ENCODE data around the gene GTF3C1.
A peak's percentile ranks its signal among the peaks of the same experiment; 100 is the strongest.

The GTF3C1 gene

DNA sequence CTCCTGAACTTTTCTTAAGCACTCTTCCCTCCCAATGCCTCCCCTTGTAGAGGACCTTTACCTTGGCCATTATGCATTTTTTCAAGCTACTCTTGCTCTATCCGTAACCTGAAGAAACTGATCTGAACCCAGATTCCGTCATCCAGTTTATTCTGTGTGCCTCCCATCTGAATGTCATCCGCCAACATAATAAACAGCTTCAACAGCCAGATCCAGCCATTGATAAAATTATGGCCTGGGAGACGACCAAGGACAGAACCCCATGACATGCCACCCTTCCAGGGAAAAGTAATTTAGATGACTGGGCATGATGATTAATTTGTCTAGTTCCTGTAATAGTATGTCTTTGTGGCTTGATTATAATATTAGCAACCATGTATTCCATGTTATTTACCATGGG is 42.1 kb upstream of the GTF3C1 start:
- TF ChIP-seq ZFX (IDR thresholded peaks at IDR 0.05) = no peak
- TF ChIP-seq, protein P1, sequence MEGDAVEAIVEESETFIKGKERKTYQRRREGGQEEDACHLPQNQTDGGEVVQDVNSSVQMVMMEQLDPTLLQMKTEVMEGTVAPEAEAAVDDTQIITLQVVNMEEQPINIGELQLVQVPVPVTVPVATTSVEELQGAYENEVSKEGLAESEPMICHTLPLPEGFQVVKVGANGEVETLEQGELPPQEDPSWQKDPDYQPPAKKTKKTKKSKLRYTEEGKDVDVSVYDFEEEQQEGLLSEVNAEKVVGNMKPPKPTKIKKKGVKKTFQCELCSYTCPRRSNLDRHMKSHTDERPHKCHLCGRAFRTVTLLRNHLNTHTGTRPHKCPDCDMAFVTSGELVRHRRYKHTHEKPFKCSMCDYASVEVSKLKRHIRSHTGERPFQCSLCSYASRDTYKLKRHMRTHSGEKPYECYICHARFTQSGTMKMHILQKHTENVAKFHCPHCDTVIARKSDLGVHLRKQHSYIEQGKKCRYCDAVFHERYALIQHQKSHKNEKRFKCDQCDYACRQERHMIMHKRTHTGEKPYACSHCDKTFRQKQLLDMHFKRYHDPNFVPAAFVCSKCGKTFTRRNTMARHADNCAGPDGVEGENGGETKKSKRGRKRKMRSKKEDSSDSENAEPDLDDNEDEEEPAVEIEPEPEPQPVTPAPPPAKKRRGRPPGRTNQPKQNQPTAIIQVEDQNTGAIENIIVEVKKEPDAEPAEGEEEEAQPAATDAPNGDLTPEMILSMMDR (conservative IDR thresholded peaks at IDR 0.05) = no peak
- H3K27ac ChIP-seq = no peak overlapping the region

DNA sequence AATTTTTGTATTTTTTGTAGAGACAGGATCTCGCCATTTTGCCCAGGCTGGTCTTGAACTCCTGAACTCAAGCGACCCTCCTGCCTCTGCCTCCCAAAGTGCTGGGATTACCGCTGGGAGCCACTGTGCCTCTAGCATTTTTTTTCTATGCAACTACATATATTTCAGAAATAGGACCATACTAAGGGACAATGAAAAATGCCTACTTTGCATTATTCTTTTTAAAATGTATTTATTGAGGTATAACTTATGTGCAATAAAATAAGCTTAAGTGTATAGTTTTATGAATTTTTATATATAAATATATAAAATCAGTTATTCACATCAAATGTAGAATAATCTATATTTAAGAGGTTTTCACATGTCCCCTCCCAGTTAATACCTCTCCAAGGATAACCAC is 38.3 kb upstream of the GTF3C1 start:
- no peak overlapping the region for H3K27ac ChIP-seq
- TF ChIP-seq ZFX (IDR thresholded peaks at IDR 0.05) = no peak
- TF ChIP-seq, protein P1 (conservative IDR thresholded peaks at IDR 0.05) = no peak

DNA sequence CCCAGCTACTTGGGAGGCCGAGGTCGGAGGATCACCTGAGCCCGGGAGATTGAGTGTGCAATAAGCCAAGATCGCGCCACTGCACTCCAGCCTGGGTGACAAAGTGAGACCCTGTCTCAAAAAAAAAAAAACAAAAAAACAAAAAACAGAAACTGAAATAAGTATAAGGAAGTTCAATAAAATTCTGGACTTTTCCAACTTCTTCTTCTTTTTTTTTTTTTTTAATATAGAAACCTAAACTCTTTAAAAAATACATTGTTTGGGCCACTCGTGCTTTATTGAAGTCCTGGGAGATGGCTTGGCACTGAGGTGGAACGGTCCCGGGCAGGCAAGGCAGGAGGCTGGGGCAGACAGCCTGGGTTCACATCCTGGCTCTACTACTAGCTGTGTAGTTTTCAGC is 37.0 kb upstream of the GTF3C1 start:
- H3K27ac ChIP-seq = no peak overlapping the region
- TF ChIP-seq ZFX (IDR thresholded peaks at IDR 0.05) = no peak
- TF ChIP-seq, protein P1 (conservative IDR thresholded peaks at IDR 0.05) = no peak

DNA sequence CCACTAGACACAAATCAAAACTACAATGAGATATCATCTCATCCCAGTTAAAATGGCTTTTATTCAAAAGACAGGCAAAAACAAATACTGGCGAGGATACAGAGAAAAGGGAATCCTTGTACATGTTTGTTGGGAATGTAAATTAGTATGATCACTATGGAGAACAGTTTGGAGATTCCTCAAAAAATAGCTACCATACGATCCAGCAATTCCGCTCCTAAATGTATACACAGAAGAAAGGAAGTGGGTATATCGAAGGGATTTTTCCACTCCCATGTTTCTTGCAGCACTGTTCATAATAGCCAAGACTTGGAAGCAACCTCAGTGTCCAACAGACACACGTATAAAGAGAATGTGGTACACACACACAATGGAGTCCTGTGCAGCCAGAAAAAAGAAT is 35.5 kb upstream of the GTF3C1 start:
- H3K27ac ChIP-seq = peak overlapping the region; percentile 47; the same call in 1 of the 2 replicates
- TF ChIP-seq ZFX (IDR thresholded peaks at IDR 0.05) = no peak
- TF ChIP-seq, protein P1 (conservative IDR thresholded peaks at IDR 0.05) = no peak

DNA sequence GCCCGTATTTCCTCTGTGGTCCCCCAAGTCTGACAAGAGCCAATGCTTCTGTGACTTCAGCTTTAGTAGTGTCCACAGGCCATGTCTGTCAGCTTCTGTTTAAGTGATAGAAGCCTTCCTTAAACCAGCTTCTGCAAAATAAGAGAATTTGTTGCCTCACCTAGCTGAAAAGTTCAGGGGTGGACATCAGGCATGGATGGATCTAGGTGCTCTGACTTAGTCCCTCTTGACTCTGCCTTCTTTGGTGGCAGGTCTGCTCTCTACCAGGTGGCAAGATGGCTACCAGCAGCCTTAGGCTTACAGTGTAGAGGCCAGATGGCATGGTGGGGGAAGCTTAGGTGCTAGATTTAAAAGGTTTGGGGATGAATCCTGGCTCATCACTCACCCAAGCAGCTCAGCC is 33.9 kb upstream of the GTF3C1 start:
- peak overlapping the region; percentile 17; the same call in 1 of the 2 replicates for H3K27ac ChIP-seq
- TF ChIP-seq, protein P1 (conservative IDR thresholded peaks at IDR 0.05) = no peak
- no peak for TF ChIP-seq ZFX (IDR thresholded peaks at IDR 0.05)

DNA sequence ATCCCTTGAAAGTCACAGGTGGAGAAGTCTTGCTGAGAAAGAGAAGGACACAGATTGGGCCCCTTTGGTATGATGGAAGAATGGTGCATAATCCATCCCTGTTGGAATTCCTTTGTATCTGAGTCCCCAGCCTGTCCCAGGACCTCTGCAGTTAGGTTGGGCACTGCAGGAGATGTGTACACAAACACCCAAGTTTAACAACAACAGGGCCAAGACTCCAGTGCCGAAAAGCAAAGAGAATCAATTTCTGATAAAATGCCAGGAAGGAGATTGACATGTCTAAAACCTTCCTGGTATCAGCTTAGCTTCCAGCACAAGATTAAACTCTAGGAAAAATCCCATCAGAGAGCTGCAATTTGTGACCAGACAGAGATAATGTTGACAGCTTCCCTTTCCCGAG is 33.2 kb upstream of the GTF3C1 start:
- no peak overlapping the region for H3K27ac ChIP-seq
- no peak for TF ChIP-seq ZFX (IDR thresholded peaks at IDR 0.05)
- TF ChIP-seq, protein P1 (conservative IDR thresholded peaks at IDR 0.05) = no peak

DNA sequence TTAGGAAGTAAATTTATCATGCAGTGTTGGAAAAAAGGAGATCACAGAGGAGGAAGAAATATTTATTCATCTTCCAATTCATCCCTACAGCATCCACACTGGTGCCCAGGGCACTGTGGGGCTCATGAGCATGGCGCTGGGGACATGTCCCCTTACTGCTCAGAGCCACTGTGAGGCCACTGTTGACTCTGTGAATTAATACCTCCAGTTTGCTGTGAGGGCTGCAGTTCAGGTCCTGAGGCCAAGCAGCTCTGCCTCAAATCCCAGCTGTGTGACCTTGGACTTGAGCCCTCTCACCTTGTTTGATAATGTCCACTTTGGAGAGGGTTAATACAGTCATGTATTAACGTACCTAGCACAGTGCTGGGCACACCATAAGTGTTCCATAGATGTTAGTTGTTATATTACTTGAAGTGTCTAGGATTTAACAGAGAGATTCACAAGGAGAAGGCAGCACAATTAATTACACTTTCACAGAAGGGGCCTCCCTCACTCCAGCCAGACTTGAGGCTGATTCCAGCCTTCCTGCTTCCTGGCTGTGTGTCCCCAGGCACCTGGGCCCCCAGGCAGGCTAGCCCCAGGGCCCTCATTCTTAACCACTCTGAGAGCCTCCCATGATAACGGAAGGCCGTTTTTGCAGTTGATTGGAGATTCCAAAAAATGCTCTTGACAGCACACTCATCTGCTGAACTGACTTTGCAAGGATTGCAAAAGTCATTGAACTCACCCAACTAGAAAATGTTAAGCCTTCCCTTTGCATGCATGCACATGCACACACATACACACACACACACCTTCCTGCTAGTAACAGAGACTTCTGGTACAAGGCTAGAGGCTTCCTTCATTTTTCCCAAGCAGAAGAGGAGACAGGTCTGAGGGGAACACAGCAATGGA is 29.6 kb upstream of the GTF3C1 start:
- no peak overlapping the region for H3K27ac ChIP-seq
- TF ChIP-seq, protein P1 (conservative IDR thresholded peaks at IDR 0.05) = no peak
- TF ChIP-seq ZFX (IDR thresholded peaks at IDR 0.05) = no peak

Data from C4-2B (cell line).